Measurements from ENCODE around the gene EFCAB12. TPM values are rescaled to one million over a fixed set of nuclear protein-coding genes. Genes with fewer than 3 reads are reported as not detected.

The EFCAB12 gene
- total RNA-seq, 2 experiments from 2014 or later = 0.69 TPM

Other genes starting within 250 kb of the EFCAB12 start
- gene CNBP, start 244.7 kb downstream of the EFCAB12 start, total RNA-seq = 100 to 1,000 TPM; 263 to 270 TPM
- 100 to 1,000 TPM; 110 to 136 TPM for gene COPG1, start 179.0 kb downstream of the EFCAB12 start, total RNA-seq
- 10 to 100 TPM; 45.5 to 51.2 TPM for gene HMCES, start 149.8 kb downstream of the EFCAB12 start, total RNA-seq
- gene MBD4, start 11.3 kb upstream of the EFCAB12 start, total RNA-seq = 10 to 100 TPM; 47.9 to 50.6 TPM
- 10 to 100 TPM; 24.9 to 27.2 TPM for gene IFT122, start 11.6 kb upstream of the EFCAB12 start, total RNA-seq
- not detected for gene RHO, start 100.0 kb upstream of the EFCAB12 start, total RNA-seq
- gene H1-8, start 114.5 kb upstream of the EFCAB12 start, total RNA-seq = not detected
- gene PLXND1, start 178.0 kb upstream of the EFCAB12 start, total RNA-seq = 1 to 10 TPM; 1.2 to 1.4 TPM

Measured in activated CD4-positive, alpha-beta T cell treated with anti-CD3 and anti-CD28 coated beads, Interleukin-2, amount 10 ng/mL, durations not matched to agents 7 days and 5 days (primary cell).